Measurements from ENCODE around the gene SRC. TPM values are rescaled to one million over a fixed set of nuclear protein-coding genes. Genes with fewer than 3 reads are reported as not detected.

SRC gene
- polyA plus RNA-seq, 1 experiment: 35.4 TPM

DNA sequence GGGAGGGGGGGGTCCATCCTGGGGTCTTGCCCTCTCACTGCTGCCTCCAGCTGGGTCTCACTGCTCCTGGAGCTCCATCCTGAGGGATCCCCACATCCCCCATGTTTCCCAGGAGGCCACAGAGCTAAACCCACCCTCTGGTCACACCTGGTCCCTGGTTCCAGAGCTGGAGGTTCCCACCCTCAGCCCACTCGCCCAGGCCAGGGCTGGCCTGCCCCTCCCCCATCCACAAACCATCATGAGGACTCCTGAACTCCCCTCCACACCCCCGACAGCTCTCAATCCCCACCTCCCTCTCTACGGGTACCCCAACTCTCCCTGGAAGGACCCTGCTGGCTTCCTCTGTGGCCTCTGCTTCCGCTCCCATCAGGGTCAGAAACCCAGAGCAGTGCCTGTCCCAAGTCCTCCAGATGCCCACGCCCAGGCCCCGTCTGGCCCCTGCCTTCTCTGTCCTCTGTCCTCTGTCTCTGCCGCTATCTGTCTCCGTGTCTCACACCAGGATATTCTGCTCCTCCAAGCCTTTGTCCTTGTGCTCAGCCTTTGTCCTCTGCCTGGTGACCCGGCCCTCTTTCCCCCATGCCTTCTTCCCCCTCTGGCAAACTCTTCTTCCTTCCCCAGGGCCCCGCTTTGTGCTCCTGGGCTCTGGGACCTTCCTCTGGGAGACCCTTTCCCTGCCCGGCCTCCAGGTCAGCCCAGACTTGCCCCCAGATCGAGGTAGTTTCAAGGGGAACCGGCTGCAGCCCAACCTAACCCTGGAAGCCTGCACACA is 74.0 kb downstream of the SRC start:
- POLR2A ChIA-PET: no interaction called here
- no peak for DNase-seq (ENCODE audit: low read depth)
- CTCF ChIA-PET: no interaction called here
- Histone ChIP-seq H3K36me3 (ENCODE audit: control insufficient read depth, insufficient read depth, low read length) (no peaks in the 10 kb centered on the region), H3K27me3 (ENCODE audit: control insufficient read depth, insufficient read depth, low read length) (peaks cover 36% of the 10 kb centered on the region), H3K4me3 (ENCODE audit: low read depth, low read length) (no peak overlapping the region)
- TF ChIP-seq, protein P1, sequence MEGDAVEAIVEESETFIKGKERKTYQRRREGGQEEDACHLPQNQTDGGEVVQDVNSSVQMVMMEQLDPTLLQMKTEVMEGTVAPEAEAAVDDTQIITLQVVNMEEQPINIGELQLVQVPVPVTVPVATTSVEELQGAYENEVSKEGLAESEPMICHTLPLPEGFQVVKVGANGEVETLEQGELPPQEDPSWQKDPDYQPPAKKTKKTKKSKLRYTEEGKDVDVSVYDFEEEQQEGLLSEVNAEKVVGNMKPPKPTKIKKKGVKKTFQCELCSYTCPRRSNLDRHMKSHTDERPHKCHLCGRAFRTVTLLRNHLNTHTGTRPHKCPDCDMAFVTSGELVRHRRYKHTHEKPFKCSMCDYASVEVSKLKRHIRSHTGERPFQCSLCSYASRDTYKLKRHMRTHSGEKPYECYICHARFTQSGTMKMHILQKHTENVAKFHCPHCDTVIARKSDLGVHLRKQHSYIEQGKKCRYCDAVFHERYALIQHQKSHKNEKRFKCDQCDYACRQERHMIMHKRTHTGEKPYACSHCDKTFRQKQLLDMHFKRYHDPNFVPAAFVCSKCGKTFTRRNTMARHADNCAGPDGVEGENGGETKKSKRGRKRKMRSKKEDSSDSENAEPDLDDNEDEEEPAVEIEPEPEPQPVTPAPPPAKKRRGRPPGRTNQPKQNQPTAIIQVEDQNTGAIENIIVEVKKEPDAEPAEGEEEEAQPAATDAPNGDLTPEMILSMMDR (IDR thresholded peaks at IDR 0.05; ENCODE audit: insufficient read depth, low read depth, low read length): no peak

DNA sequence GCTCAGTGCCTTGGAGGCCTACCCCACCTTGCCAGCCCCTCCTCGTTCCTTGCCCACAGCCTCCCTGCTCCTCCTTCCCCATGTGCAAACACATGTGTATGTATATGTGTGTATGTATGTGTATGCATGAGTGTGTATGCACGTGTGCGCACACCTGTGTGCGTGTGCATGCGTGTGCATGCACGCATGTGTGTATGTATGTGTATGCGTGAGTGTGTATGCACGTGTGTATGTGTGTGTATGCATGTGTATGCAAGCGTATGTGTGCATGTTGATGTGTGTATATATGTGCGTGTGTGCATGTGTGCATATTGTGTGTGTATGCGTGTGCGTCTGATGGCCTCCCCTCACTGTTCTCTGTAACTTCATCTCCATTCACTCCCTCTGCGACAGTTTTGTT is 74.7 kb downstream of the SRC start:
- H3K27me3 ChIP-seq (ENCODE audit: control insufficient read depth, insufficient read depth, low read length): peaks cover 40% of the 10 kb centered on the region
- ChIA-PET CTCF (no interaction called here), POLR2A (no interaction called here)
- TF ChIP-seq, protein P1 (IDR thresholded peaks at IDR 0.05; ENCODE audit: insufficient read depth, low read depth, low read length): no peak
- H3K4me3 ChIP-seq (ENCODE audit: low read depth, low read length): no peak overlapping the region
- no peak for DNase-seq (ENCODE audit: low read depth)
- no peaks in the 10 kb centered on the region for H3K36me3 ChIP-seq (ENCODE audit: control insufficient read depth, insufficient read depth, low read length)

DNA sequence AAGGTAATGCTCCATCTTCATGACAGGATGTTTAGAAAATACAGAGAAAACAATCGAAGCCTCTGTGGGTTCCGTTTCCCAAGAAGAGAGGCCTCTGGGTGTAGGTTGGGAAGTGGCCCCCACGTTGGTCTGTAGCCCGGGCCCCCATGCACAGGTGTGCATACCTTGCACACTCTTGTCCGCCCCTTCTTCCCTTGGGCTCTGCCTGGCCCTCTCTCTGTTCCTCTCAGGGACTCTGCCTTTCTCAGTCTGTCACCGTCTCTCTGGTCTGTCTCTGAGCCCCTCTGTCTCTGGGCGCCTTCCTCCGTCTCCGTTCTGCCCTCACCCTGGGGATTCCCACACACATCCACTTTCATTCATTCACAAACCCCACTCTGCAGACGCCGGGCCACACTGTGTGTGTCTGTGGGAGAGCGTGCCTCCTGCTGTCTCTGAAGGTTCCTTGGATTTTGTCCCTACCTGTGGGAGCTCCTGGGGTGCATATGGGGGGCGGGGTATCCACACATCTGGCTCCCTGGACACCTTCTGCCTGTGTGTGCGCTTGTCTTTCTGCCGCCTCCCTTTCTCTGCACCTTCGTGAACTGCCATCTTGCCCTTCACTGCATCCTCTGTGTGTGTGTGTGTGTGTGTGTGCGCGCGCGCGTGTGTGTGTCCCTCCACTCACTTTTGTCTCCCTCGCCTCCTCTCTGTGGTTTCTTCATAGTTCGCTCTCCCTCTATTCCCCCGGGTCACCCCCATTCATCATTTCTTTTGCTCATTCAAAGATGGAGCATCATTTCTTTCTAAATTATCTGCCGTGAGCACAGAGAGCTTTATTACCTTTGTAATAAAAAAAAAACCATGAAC is 75.3 kb downstream of the SRC start:
- no peak for DNase-seq (ENCODE audit: low read depth)

DNA sequence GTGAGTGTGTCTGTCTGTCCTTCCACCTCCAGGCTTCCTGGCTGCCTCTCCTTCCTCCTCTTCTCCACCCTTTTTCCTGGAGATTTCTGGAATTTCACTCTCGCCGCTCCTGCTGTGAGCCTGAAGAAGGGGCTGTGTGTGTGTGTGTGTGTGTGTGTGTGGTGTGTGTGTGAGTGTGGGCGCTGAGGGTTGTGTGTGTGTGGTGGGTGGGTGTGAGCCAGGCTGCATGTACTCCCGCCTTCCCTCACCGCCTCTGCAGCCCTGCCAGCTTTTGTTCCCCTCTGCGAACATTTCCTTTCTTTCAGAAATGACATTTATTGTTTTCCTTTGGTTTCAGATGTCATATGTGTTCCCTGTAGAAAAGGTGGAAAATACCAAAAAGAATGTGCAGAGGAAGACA is 76.0 kb downstream of the SRC start:
- ChIA-PET CTCF (interaction anchor here (0.6 to 1.2 kb wide), 2 partner anchors 33 to 395 kb away, joined by 3 read pairs; no protein-coding TSS in a partner anchor), POLR2A (no interaction called here)
- DNase-seq (ENCODE audit: low read depth): no peak
- Histone ChIP-seq H3K36me3 (ENCODE audit: control insufficient read depth, insufficient read depth, low read length) (no peaks in the 10 kb centered on the region), H3K27me3 (ENCODE audit: control insufficient read depth, insufficient read depth, low read length) (peaks cover 40% of the 10 kb centered on the region), H3K4me3 (ENCODE audit: low read depth, low read length) (no peak overlapping the region)
- TF ChIP-seq, protein P1 (IDR thresholded peaks at IDR 0.05; ENCODE audit: insufficient read depth, low read depth, low read length): no peak

More for the DNA sequence above, 75.3 kb downstream of the SRC start:
- CTCF ChIA-PET: interaction anchor here (0.6 kb wide), 1 partner anchor 395 kb away, joined by 3 read pairs; no protein-coding TSS in a partner anchor
- Histone ChIP-seq H3K27me3 (ENCODE audit: control insufficient read depth, insufficient read depth, low read length) (peaks cover 40% of the 10 kb centered on the region), H3K36me3 (ENCODE audit: control insufficient read depth, insufficient read depth, low read length) (no peaks in the 10 kb centered on the region), H3K4me3 (ENCODE audit: low read depth, low read length) (no peak overlapping the region)
- POLR2A ChIA-PET: no interaction called here
- TF ChIP-seq, protein P1 (IDR thresholded peaks at IDR 0.05; ENCODE audit: insufficient read depth, low read depth, low read length): no peak

DNA sequence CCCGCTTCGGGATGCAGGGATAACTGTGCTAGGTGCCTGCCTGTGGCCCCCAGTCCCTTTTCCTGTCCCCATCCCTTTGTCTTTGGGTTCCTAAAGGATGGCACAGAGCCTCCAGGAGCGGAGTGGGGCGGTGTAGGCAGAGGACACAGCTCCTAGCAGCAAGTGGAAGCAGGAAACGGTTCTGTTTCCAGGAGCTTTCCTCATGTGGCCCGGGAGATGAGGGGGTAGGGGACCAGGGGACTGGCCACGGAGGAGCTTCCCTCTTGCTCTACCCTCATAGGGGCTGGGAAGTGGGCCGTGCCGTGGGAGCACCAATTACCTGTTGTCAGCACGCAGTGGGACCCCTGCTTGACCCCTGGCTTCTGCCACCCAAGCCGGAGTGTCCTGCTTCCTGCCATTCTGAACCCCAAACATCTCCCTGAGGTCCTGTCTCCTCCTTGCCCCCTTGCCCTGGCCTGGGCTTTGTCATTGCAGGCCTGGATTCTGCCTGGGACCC is 76.9 kb downstream of the SRC start:
- no peaks in the 10 kb centered on the region for H3K36me3 ChIP-seq (ENCODE audit: control insufficient read depth, insufficient read depth, low read length)
- ChIA-PET CTCF (interaction anchor here (1.2 kb wide), 1 partner anchor 33 kb away, joined by 3 read pairs; no protein-coding TSS in a partner anchor), POLR2A (no interaction called here)
- H3K27me3 ChIP-seq (ENCODE audit: control insufficient read depth, insufficient read depth, low read length): peaks cover 40% of the 10 kb centered on the region
- no peak overlapping the region for H3K4me3 ChIP-seq (ENCODE audit: low read depth, low read length)
- no peak for DNase-seq (ENCODE audit: low read depth)
- TF ChIP-seq, protein P1 (IDR thresholded peaks at IDR 0.05; ENCODE audit: insufficient read depth, low read depth, low read length): no peak
